OCI-LY7 (cell line): ENCODE results near the gene SPINK4. TPM values are rescaled to one million over a fixed set of nuclear protein-coding genes. Genes with fewer than 3 reads are reported as not detected.

Source experiments
- BruUV-seq: library from RNA; stranded (reverse); fragments of 400-500 nt; replicated peaks from 2 replicates; lab custom pipeline; 2021; lab: Mats Ljungman, UMichigan
- CTCF ChIA-PET: fragments of 300-600 bp; sonication (Branson Sonifier 250); formaldehyde crosslinking; loops from one replicate; lab custom pipeline; 2022; ENCODE audit warnings: antibody characterized with exemption; ENCODE audit not compliant: unreplicated experiment; lab: Charles Lee
- POLR2A ChIA-PET: fragments of 300-600 bp; sonication (Branson Sonifier 250); formaldehyde crosslinking; loops from one replicate; lab custom pipeline; 2022; ENCODE audit warnings: antibody characterized with exemption; lab: Charles Lee
- DNase-seq: peaks from one replicate; pipeline ENCODE4 v3.0.0-alpha.2; 2015; ENCODE audit warnings: low spot score
- H2AFZ ChIP-seq: fragments of 200-600 bp; sonication (generic), shearing (Covaris generic); 2 replicates; pipeline ENCODE4 v1.6.1; 2014; ENCODE audit warnings: mild to moderate bottlenecking, antibody characterized with exemption, low read length, moderate library complexity
- H3K27ac ChIP-seq: fragments of 200-600 bp; sonication (generic); 2 replicates; pipeline ENCODE4 v1.5.1; 2014; ENCODE audit warnings: mixed run types, low read depth, mild to moderate bottlenecking, moderate library complexity, low read length, inconsistent platforms; ENCODE audit not compliant: poor library complexity, severe bottlenecking
- H3K36me3 ChIP-seq: fragments of 200-600 bp; sonication (generic); 2 replicates; pipeline ENCODE4 v1.6.1; 2014; ENCODE audit warnings: mild to moderate bottlenecking, antibody characterized with exemption, low read length, moderate library complexity, mixed read lengths; ENCODE audit not compliant: insufficient read depth
- H3K4me1 ChIP-seq: fragments of 200-600 bp; sonication (generic); 2 replicates; pipeline ENCODE4 v1.5.1; 2014; ENCODE audit warnings: mild to moderate bottlenecking, low read length; ENCODE audit not compliant: insufficient read depth, poor library complexity, severe bottlenecking
- H3K4me2 ChIP-seq: fragments of 200-600 bp; sonication (generic); 2 replicates; pipeline ENCODE4 v1.6.1; 2014; ENCODE audit warnings: mild to moderate bottlenecking, low read length
- H3K4me3 ChIP-seq: fragments of 200-600 bp; sonication (generic); 2 replicates; pipeline ENCODE4 v1.5.1; 2014; ENCODE audit warnings: mild to moderate bottlenecking, low read depth, low read length; ENCODE audit not compliant: poor library complexity, severe bottlenecking
- H3K79me2 ChIP-seq: fragments of 200-600 bp; sonication (generic); 2 replicates; pipeline ENCODE4 v1.6.1; 2016; ENCODE audit warnings: low read depth, mild to moderate bottlenecking, low read length, moderate library complexity, mixed read lengths; ENCODE audit not compliant: insufficient read depth
- H3K9me2 ChIP-seq: fragments of 200-600 bp; sonication (generic); 2 replicates; pipeline ENCODE4 v1.6.1; 2016; ENCODE audit warnings: mild to moderate bottlenecking, low read length, mixed read lengths; ENCODE audit not compliant: insufficient read depth
- H3K9me3 ChIP-seq: fragments of 200-600 bp; sonication (generic); 2 replicates; pipeline ENCODE4 v1.6.1; 2014; ENCODE audit warnings: mild to moderate bottlenecking, mixed run types, low read length, mixed read lengths
- H4K20me1 ChIP-seq: fragments of 200-600 bp; sonication (generic); 2 replicates; pipeline ENCODE4 v1.6.1; 2014; ENCODE audit warnings: mild to moderate bottlenecking, antibody characterized with exemption, low read length, moderate library complexity, mixed read lengths; ENCODE audit not compliant: insufficient read depth
- EZH2phosphoT487 ChIP-seq: fragments of 200-600 bp; sonication (generic); IDR thresholded peaks from 2 replicates; pipeline ENCODE4 v1.6.1; 2018; ENCODE audit warnings: low read depth, borderline replicate concordance, mild to moderate bottlenecking, mixed run types, antibody characterized with exemption, low read length, moderate library complexity, mixed read lengths
- intact Hi-C: fragments of 100-400 bp; cut with micrococcal nuclease; formaldehyde crosslinking; loops from one replicate; pipeline ENCODE4 v1.10.0; 2022; ENCODE audit not compliant: unreplicated experiment
- total RNA-seq, 2 experiments: library from RNA; depleted of rRNA in 1 of 2; stranded (reverse); fragments of >200 nt in 1 of 2; shearing (Covaris generic) in 1 of 2; gene quantifications; 2 replicates each; pipeline ENCODE4 v1.2.3, GENCODE V29; 2014 to 2022
- TF ChIP-seq, protein P1 (sequence below): fragments of 200-600 bp; sonication (generic); conservative IDR thresholded peaks from 2 replicates; pipeline ENCODE4 v1.5.1; 2014; ENCODE audit warnings: mild to moderate bottlenecking, antibody characterized with exemption, low read length, moderate library complexity, mixed read lengths

SPINK4 gene
- total RNA-seq, 2 experiments from 2014 or later, result not detected

DNA sequence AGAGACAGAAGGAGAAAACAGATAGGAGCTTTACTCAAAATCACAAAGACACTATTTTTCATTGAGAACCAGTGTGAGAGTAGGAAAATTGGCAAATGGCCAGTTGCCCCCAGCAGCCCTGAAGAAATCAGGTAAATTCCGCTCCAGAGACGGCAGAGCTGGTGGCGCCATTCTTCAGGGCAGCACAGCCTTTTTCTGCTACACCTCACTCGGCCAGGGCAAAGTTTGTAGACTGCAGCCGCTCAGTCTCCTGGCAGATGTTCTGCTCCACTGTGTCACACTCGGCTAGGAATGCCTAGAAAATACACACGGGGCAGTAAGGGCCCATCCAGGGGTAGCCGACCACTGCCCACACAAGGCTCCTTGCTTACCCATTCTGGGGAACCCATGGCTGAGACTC, 15.0 kb downstream of the SPINK4 start:
- Histone ChIP-seq H2AFZ (no peak overlapping the region), H3K9me3 (no peaks in the 10 kb centered on the region), H3K9me2 (no peaks in the 10 kb centered on the region), H3K4me2 (no peak overlapping the region), H3K79me2 (no peaks in the 10 kb centered on the region), H3K4me3 (no peak overlapping the region), H3K27ac (no peak overlapping the region), H3K4me1 (peaks cover 7% of the 10 kb centered on the region), H4K20me1 (no peaks in the 10 kb centered on the region), H3K36me3 (peaks cover 79% of the 10 kb centered on the region)
- ChIA-PET POLR2A (interaction anchor here (0.5 kb wide), 1 partner anchor 238 kb away, joined by 3 read pairs; no protein-coding TSS in a partner anchor), CTCF (no interaction called here)
- no TSS peak for BruUV-seq
- DNase-seq, result no peak
- no peak for TF ChIP-seq EZH2phosphoT487
- TF ChIP-seq, protein P1, sequence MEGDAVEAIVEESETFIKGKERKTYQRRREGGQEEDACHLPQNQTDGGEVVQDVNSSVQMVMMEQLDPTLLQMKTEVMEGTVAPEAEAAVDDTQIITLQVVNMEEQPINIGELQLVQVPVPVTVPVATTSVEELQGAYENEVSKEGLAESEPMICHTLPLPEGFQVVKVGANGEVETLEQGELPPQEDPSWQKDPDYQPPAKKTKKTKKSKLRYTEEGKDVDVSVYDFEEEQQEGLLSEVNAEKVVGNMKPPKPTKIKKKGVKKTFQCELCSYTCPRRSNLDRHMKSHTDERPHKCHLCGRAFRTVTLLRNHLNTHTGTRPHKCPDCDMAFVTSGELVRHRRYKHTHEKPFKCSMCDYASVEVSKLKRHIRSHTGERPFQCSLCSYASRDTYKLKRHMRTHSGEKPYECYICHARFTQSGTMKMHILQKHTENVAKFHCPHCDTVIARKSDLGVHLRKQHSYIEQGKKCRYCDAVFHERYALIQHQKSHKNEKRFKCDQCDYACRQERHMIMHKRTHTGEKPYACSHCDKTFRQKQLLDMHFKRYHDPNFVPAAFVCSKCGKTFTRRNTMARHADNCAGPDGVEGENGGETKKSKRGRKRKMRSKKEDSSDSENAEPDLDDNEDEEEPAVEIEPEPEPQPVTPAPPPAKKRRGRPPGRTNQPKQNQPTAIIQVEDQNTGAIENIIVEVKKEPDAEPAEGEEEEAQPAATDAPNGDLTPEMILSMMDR, result no peak
- intact Hi-C loops, result no loop called here

DNA sequence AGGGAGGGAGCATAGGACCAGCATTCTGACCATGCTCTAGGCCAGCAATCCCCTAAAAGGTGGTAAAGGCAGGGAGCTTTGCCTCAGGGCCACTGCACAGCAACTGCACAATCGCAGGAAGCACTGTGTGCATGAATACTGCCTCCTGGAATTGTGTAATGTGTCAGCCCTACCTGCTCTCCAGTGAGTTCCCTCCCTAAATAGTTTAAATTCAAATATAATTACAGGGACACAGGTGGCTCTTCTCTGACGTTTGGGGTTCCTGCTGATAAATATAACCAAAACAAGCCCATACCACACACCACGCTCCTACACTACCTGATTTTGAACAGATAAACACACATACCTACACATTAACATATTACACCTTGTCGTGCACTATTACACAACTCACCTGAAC, 15.5 kb downstream of the SPINK4 start:
- H3K9me2 ChIP-seq, result no peaks in the 10 kb centered on the region
- H3K36me3 ChIP-seq, result peaks cover 83% of the 10 kb centered on the region
- H3K4me2 ChIP-seq, result no peak overlapping the region
- ChIA-PET CTCF (no interaction called here), POLR2A (interaction anchor here (0.5 kb wide), 1 partner anchor 239 kb away, joined by 3 read pairs; no protein-coding TSS in a partner anchor)
- intact Hi-C loops, result no loop called here
- no peak for TF ChIP-seq EZH2phosphoT487
- TF ChIP-seq, protein P1, result no peak
- no peaks in the 10 kb centered on the region for H3K9me3 ChIP-seq
- H3K4me1 ChIP-seq, result peaks cover 3% of the 10 kb centered on the region
- no TSS peak for BruUV-seq
- H3K27ac ChIP-seq, result no peak overlapping the region
- H3K79me2 ChIP-seq, result no peaks in the 10 kb centered on the region
- no peaks in the 10 kb centered on the region for H4K20me1 ChIP-seq
- no peak overlapping the region for H3K4me3 ChIP-seq
- no peak for DNase-seq
- H2AFZ ChIP-seq, result no peak overlapping the region

DNA sequence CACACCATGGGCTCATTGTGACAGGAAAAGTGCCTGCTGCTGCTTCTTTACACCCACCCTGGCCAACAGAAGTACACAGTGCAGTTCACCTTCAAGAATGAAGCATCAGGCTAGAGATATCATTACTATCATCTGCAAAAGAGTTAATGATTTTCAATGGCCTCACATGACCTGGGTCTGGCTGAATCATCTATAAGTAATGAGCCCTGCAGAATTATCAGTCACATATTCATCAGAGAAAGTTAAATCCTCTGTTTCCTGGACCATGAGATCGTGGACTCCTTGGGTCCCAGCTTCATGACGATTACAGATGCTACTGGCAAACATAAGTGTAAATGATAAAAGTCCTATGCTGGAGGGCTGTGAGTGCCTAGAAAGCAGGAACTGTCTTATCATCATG, 16.3 kb downstream of the SPINK4 start:
- Histone ChIP-seq H4K20me1 (no peaks in the 10 kb centered on the region), H3K27ac (no peak overlapping the region), H3K79me2 (no peaks in the 10 kb centered on the region), H2AFZ (no peak overlapping the region), H3K4me1 (no peaks in the 10 kb centered on the region), H3K36me3 (peaks cover 87% of the 10 kb centered on the region), H3K4me3 (no peak overlapping the region), H3K9me3 (no peaks in the 10 kb centered on the region), H3K9me2 (no peaks in the 10 kb centered on the region), H3K4me2 (no peak overlapping the region)
- no TSS peak for BruUV-seq
- intact Hi-C loops, result no loop called here
- no peak for DNase-seq
- ChIA-PET POLR2A (no interaction called here), CTCF (no interaction called here)
- no peak for TF ChIP-seq EZH2phosphoT487
- TF ChIP-seq, protein P1, result no peak
